Measurements from ENCODE around the gene NPTXR. TPM values are rescaled to one million over a fixed set of nuclear protein-coding genes. Genes with fewer than 3 reads are reported as not detected.

NPTXR gene
- total RNA-seq = 0.09 and 0.11 TPM in 2 replicates

GRCh38 chr22:38843657-38844314 is at the start of gene NPTXR:
NPTXR (minus strand) TSS chr22:38844028.

DNA sequence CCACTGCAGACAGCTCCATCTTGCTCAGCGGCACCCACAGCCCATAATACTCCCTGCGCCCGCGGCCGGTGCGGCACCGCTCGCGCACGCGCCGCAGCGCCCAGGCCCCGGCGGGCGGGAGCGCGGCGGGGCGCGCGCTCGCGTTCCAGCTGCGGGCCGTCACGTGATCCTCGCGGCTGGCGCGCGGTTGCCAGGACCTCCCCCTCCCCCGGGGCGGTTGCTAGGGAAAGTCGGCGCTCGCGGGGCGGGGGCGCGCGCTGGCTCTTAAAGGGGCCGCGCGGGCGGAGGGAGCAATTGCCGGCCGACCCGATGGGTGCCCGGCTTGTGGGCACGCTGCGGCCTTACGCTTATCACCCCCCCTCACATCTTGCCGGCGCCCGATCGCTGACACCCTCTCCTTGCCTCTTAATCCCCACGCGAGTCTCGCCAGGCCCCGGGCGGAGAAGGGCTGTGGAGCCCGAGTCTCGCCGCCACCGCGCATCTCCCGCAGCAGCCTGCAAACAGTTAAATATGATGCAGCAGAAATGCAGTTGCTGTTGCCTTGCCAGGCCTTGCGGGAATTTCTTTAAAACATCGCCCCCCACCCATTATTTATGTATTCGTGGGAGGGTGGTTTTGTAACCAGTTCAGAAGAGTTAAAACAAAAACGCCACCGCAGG is 28.5 kb upstream of the NPTXR start, which contains the start of gene CBX6:
Gene CBX6, minus strand, starts transcription at position 45 of the 659 bp plus-strand sequence. Its CDS starts 26 bp downstream, at position 19.

GRCh38 chr22:38793721-38794466 is 49.9 kb downstream of the NPTXR start, which contains the start of gene DNAL4:
DNAL4 (minus strand) TSS chr22:38794143; CDS start chr22:38782731, 11,412 bp downstream.

Other genes starting within 250 kb of the NPTXR start
- 0.11 and 0.60 TPM in 2 replicates for gene FAM227A, start 187.6 kb downstream of the NPTXR start, total RNA-seq
- gene CBY1, start 187.4 kb downstream of the NPTXR start, total RNA-seq = 17.2 and 17.8 TPM in 2 replicates
- 73.8 and 78.2 TPM in 2 replicates for gene TOMM22, start 162.1 kb downstream of the NPTXR start, total RNA-seq
- 76.0 and 84.6 TPM in 2 replicates for gene JOSD1, start 143.1 kb downstream of the NPTXR start, total RNA-seq
- gene GTPBP1, start 138.1 kb downstream of the NPTXR start, total RNA-seq = 19.2 and 19.9 TPM in 2 replicates
- 106 and 114 TPM in 2 replicates for gene SUN2, start 88.0 kb downstream of the NPTXR start, total RNA-seq
- 14.7 and 17.0 TPM in 2 replicates for gene DNAL4, start 49.9 kb downstream of the NPTXR start, total RNA-seq
- 12.0 and 15.4 TPM in 2 replicates for gene CBX6, start 28.2 kb upstream of the NPTXR start, total RNA-seq
- gene APOBEC3A, start 113.6 kb upstream of the NPTXR start, total RNA-seq = not detected in 2 replicates
- 0.22 and 0.26 TPM in 2 replicates for gene APOBEC3B, start 138.3 kb upstream of the NPTXR start, total RNA-seq
- 0.22 and 0.26 TPM in 2 replicates for gene APOBEC3C, start 170.2 kb upstream of the NPTXR start, total RNA-seq
- 0.17 and 0.33 TPM in 2 replicates for gene APOBEC3D, start 177.1 kb upstream of the NPTXR start, total RNA-seq
- gene APOBEC3F, start 196.8 kb upstream of the NPTXR start, total RNA-seq = 3.6 and 4.5 TPM in 2 replicates
- gene APOBEC3G, start 233.2 kb upstream of the NPTXR start, total RNA-seq = 4.3 and 6.7 TPM in 2 replicates